Measurements from ENCODE around the gene RITA1. TPM values are rescaled to one million over a fixed set of nuclear protein-coding genes. Genes with fewer than 3 reads are reported as not detected.

RITA1 gene
- total and polyA plus RNA-seq, 12 donors = 17.5 to 84.1 (median 36.7) TPM

- Histone ChIP-seq H3K4me1 (replicated peaks in 1 of 2) (peaks cover 19 to 22% of the 10 kb centered on the region in 2 donors), H3K27ac (no peak overlapping the region), H3K9me3 (replicated peaks in 1 of 3) (no peaks in the 10 kb centered on the region), H3K27me3 (no peaks in the 10 kb centered on the region), H3K36me3 (replicated peaks in 1 of 2) (no peaks in the 10 kb centered on the region), H3K4me3 (no peak overlapping the region)
- peak in 4 of 7 donors; percentile 45 to 55 (median 48) for DNase-seq
- TF ChIP-seq CTCF (IDR thresholded peaks at IDR 0.05) (no peak), POLR2A (IDR thresholded peaks at IDR 0.05) (no peak)
- 54 to 80% (median 74%) methylated on average over 6 to 14 of the region's 14 CpGs for WGBS, 4 donors
- intact Hi-C loops (cut with DNase I) = loop anchor here in 1 of 2 donors (10.0 kb wide), 1 partner anchor 93 kb away; no protein-coding TSS in a partner anchor
These were observed 16.0 kb downstream of the RITA1 start for GRCh38 chr12:113201187-113202177.

- H3K36me3 ChIP-seq (replicated peaks in 1 of 2) = no peaks in the 10 kb centered on the region
- peaks cover 19 to 22% of the 10 kb centered on the region in 2 donors for H3K4me1 ChIP-seq (replicated peaks in 1 of 2)
- no peaks in the 10 kb centered on the region for H3K9me3 ChIP-seq (replicated peaks in 1 of 3)
- intact Hi-C loops (cut with DNase I) = loop anchor here in 1 of 2 donors (10.0 kb wide), 1 partner anchor 92 kb away; no protein-coding TSS in a partner anchor
- 78 to 97% (median 83%) methylated on average over 4 of the region's 4 CpGs for WGBS, 4 donors
- H3K4me3 ChIP-seq = no peak overlapping the region
- H3K27ac ChIP-seq = no peak overlapping the region
- no peak for TF ChIP-seq CTCF (IDR thresholded peaks at IDR 0.05)
- DNase-seq = no peak
- H3K27me3 ChIP-seq = no peaks in the 10 kb centered on the region
These were observed 17.0 kb downstream of the RITA1 start for GRCh38 chr12:113202300-113203075.

GRCh38 chr12:113203852-113204760, 18.6 kb downstream of the RITA1 start:
- intact Hi-C loops (cut with DNase I) = loop anchor here in 1 of 2 donors (10.0 kb wide), 1 partner anchor 91 kb away; no protein-coding TSS in a partner anchor
- TF ChIP-seq POLR2A (IDR thresholded peaks at IDR 0.05) = no peak
- TF ChIP-seq CTCF (IDR thresholded peaks at IDR 0.05) = no peak
- H3K27me3 ChIP-seq = no peaks in the 10 kb centered on the region
- peak in 5 of 7 donors; percentile 56 to 82 (median 71) for DNase-seq
- H3K36me3 ChIP-seq (replicated peaks in 1 of 2) = no peaks in the 10 kb centered on the region
- no peaks in the 10 kb centered on the region for H3K9me3 ChIP-seq (replicated peaks in 1 of 3)
- peak overlapping the region; percentile 20 to 78 (median 58) for H3K27ac ChIP-seq
- H3K4me1 ChIP-seq (replicated peaks in 1 of 2) = peaks cover 22 to 26% of the 10 kb centered on the region in 2 donors
- H3K4me3 ChIP-seq = no peak overlapping the region
- WGBS, 4 donors = 58 to 81% (median 62%) methylated on average over 8 of the region's 8 CpGs

Data from adrenal gland (tissue), 12 donors.